Activated CD4-positive, CD25-positive, alpha-beta regulatory T cell treated with anti-CD3 and anti-CD28 coated beads, Interleukin-2, amount 50 U/mL, for 24 hours (primary cell): ENCODE data around the gene ZNF618.
"Not testable (repeated sequence)": the region's sequence is repeated elsewhere in the genome, so short reads cannot be mapped to it uniquely, and the experiment has no call there.

ENCODE experiments used
- ATAC-seq, 2 donors: fragments of 150-1000 bp; cut with Tn5 transposase; one replicate each; pipeline ENCODE4 v1.10.0; 2021; ENCODE audit warnings: mild to moderate bottlenecking in 1 of 2, moderate library complexity in 1 of 2

ZNF618 gene

GRCh38 chr9:114027863-114028465 is 151.9 kb downstream of the ZNF618 start:
- no peak for ATAC-seq

- no peak for ATAC-seq
Observed at GRCh38 chr9:114028646-114029045, 152.5 kb downstream of the ZNF618 start.

DNA sequence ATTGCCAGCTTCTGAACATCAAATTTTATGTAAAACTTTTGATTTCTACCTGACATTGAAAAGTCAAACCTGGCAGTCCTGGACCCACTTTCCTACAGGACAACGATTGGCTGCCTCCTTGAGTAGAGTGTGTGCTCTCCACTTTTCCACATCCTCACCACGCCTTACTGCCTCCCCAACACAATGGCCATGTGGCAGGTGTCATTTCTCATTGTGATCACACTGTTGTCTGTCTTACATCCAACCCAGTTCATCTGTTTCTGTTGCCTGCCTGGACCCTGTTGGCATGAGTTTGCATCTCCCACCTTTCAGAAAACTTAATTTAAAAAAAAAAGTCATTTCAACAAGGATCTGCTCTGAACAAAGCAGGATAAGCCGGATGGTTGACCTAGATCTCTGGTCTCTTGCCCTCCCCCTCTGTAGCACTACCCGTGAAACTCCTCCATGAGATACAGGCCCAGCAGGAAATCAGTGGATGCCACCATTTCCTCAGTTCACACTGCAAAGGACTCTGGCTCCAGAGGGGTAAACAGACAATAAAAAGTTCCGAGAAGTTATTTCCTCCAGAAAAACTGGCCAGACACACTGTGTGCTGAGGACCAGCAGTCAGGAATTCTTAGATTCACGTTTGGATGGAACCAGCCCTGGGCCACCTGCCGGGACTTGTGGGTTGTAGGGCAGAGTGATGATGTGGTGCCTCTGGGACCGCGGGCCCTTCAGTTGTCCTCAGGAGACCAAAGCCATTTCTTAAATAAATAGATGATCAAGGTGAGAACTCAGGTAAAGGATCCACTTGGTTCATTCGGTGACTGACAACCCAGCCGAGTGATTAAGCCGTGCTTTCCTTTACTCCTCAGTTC is 153.4 kb downstream of the ZNF618 start:
- no peak for ATAC-seq

DNA sequence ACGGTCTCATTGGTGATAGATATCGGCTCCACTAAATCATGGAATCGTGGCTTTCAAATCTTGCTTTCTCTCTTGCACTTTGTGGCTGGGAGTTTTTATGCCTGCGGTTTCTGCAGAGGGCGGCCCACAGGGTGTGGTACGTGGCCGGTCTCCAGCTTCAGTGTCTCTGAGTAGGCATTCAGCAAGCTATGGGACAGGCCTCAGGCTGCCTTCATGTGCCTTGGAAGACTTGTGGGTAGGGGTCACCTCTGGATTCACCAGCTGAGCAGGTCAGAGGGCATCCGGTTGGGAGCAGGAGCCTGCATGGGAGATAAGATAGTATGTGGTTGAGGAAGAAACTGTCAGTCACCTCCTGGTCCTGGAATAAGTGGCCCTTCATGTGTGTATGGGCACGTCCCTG is 154.3 kb downstream of the ZNF618 start:
- ATAC-seq: no peak

DNA sequence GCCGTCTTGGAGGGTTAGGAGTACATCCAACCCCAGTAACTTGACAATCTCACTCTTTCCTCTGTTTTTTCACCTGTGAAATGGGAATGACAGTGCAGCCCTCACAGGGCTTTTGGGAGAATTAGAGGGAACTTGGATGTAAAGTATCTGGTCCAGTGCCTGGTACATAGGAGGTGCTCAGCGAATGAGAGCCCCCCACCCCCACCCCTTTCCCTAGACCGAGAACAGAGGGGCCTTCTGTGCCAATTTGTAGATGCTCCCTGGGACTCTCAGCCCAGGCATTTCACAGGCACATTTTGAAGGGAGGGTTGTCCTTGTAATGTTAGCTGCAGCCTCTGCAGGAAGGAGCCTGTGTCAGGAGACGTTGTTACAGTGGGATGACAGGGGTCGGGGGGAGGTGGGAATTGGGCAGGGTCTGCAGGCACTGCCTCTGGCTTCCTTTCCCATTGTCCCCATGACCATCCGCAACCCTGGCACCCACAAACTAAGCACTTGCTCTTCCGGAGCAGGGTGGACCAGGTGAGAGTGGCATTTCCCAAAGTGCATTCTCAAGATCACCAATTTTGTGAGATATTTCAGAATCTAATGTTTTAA is 155.0 kb downstream of the ZNF618 start:
- ATAC-seq: no peak

DNA sequence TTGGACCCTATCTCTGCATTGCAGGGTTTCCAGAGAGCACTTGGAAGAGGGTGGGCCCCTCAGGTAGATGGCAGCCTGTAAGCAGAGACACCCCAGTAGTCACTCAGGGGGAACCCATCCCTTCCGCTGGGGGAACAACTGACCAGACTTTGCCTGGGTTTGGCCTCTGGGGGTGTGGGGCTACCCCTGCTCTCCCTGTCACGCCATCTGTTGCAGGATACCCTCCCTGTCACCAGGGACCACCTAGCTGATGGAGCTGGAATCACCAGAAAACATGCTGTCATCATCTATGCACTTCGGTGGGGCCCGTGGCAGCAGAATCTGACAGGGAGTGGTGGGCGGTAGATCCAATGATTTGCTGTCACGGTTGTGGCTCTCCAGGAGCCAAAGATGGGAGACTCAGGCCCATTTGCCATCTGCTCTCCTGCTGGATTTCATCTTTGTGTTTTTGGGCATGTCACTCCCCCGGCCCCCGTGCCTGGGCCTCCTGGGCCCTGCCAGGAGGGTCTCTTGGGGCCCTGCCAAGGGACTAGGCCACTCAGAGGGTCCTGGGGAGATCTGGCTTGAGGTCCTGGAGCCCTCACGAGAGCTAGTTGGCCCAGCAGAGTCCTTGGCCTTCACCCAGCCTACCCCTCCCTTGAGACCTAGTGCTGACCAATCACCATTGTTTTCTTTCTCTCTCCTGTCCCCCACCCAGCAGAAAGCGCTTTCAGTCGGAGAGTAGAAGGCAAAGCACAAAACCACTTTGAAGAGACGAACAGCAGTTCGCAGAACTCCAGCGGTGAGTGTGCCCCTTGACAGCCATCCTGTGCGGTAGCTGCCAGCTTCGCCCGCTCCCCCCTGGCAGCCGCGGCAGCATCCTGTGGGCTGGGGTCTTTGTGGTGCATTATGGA is 156.1 kb downstream of the ZNF618 start:
- ATAC-seq: no peak

DNA sequence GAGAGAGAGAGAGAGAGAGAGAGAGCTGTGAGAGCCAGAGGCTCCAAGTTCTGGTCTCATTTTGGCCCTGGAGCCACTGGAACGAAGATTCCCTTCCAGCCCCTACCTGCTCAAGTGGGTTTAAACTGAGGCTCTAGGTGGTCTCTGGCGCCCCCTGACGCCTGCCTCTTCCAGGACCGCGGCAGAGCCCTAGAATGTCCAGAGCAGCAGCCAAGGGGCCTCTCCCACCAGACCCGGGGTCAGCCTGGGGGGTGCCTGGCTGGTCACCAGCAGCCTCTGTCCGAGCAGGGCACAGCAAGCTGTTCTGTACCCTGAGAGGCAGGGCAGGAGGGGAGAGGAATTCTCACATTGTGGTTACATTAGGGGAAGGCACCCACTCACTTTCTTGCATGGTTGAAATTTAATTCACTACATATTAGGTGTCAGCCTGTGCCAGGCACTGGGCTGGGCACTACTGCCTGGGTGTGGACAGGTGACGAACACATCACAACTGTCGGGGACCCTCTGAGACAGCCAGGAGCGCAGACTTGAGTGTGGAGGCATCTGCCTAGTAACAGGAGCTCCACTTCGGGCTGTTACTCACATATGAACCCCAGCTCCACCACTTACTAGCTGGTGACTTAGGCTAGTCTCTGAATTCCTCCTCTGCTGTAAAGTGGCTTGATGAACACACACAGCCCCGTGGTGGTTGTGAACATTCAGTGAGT is 157.4 kb downstream of the ZNF618 start:
- no peak for ATAC-seq

- ATAC-seq: no peak
Observed at GRCh38 chr9:114034196-114034595, 158.1 kb downstream of the ZNF618 start.

DNA sequence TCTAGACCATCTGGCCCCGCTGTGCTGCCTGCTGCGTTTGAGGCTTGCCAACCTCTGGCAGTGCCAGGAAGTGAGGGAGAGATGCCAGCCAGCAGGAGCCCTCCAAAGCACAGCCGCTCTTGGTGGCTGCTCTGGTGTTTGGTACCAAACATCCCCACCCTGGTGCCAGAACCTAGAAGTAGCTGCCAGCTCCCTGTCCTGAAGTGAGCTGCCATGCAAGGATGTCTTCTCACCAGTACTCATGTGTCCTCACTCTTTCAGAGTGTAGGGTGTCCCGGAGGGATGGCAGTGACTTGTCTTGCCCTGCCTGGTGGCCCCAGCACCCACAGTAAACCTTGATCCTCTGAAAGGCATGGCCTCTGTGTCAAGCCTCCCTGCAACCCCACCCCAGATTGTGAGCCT is 158.6 kb downstream of the ZNF618 start:
- ATAC-seq: no peak

- no peak for ATAC-seq
Observed at GRCh38 chr9:114035221-114035844, 159.2 kb downstream of the ZNF618 start.

DNA sequence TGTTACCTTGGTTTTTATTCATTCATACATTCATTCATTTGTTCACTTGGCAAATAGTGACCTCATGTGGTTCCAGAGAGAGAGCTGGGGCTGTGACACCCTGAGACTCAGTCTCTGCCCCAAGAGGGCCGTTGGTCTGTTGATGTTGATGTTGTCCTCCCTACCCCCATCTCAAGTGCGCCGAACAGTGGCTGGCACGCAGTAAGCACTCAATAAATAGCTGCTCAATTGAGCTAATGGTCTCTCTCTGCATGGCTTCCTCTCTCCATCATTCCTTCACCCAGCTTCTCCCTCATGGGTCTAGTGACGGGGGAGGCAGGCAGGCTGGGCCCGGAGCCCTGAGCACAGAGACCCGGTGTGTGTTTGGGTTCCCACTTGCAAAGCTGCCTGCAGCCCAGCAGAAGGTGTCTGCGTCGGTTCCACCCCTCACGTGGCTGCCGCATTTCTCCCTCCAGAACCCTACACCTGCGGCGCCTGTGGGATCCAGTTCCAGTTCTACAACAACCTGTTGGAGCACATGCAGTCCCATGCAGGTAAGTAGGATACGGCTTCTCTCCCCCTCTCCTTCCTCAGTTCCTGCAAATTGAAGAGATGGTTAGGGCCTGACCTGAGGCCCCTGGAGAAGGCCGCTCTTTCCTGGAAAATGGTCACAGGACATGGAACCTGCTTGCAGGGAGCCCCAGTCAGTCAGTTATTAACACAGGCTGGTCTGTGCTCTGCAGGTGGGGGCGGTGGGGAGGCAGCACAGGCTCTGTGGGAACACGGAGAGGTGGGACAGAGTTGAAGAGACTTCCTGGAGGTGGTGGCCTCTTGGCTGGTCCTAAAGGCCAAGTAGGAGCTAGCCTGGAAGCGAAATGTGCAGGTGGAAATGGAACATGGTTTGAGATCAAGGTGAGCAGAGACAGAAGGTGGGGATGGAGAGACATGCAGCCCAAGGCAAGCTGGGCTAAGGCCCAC is 160.0 kb downstream of the ZNF618 start:
- no peak for ATAC-seq

DNA sequence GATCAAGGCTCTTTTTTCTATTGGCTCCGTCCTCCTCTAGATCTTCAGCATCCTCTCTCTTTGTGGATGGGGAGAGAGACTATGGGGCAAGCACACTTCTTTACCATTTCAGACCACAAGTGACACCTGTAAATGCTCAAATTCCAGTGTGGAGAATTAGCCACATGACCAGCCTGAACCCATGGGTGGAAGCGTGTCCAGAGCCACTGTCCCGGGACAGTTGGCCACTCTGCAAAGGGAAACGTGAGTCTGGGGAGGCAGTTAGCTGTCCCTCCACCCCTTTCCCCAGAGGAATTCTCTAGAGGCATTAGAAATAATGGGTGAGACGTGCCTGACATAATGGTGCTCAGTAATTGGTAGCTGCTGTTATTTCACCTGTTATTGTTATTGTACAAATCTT is 161.1 kb downstream of the ZNF618 start:
- no peak for ATAC-seq

- no peak for ATAC-seq
Observed at GRCh38 chr9:114037961-114038723, 162.0 kb downstream of the ZNF618 start.

DNA sequence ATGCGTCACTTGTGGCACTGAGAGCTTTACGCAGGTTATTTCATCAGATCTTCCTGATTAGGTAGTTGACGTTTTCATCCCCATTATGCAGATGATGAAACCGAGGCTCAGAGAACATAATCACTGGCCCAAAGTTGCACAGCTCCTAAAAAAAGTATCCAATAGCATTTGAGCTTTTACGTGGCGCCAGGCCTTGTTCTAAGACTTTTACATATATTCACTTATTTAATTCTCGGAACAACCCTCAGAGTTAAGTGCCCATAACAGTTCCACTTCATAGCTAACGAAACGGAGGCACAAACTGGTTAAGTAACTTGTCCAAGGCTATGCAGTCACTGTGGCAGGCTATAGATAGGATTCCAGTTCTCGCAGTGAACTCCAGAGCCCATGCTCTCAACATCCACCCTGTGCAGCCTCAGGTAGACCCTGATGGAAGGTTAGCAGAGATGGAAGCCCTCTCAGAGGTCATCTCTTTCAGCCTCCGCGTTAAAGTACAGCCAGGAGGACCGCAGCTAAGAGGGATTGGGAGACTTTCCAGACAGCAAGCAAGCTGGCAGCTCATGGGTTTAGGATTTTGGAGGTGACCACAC is 162.7 kb downstream of the ZNF618 start:
- no peak for ATAC-seq

GRCh38 chr9:114039484-114039883 is 163.4 kb downstream of the ZNF618 start:
- no peak for ATAC-seq

DNA sequence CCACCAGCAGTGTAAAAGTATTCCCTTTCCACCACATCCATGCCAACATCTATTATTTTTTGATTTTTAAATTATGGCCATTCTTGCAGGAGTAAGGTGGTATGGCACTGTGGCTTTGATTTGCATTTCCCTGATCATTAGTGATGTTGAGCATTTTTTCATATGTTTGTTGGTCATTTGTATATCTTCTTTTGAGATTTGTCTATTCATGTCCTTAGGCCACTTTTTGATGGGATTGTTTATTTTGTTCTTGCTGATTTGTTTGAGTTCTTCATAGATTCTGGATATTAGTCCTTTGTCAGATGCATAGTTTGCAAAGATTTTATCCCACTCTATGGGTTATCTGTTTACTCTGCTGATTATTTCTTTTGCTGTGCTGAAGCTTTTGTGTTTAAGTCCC is 167.6 kb downstream of the ZNF618 start:
- ATAC-seq: not testable (repeated sequence)

DNA sequence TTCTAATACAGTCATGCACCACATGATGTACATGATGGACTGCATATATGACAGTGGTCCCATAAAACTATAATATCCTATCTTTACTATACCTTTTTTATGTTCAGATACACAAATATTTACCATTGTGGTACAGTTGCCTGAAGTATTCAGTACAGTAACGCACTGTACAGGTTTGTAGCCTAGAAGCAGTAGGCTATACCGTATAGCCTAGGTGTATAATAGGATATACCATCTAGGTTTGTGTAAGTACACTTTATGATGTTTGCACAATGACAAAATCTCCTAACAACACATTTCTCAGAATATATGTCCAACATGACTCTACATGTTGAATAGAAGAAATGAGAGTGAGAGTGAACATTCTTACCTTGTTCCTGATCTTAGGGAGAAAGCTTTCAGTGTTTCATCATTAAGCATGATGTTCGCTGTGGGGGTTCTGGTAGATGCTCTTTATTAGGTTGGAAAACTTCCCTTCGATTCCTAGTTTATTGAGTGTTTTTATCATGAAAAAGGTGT is 170.2 kb downstream of the ZNF618 start:
- ATAC-seq: no peak

- ATAC-seq: no peak
Observed at GRCh38 chr9:114046875-114047274, 170.8 kb downstream of the ZNF618 start.

DNA sequence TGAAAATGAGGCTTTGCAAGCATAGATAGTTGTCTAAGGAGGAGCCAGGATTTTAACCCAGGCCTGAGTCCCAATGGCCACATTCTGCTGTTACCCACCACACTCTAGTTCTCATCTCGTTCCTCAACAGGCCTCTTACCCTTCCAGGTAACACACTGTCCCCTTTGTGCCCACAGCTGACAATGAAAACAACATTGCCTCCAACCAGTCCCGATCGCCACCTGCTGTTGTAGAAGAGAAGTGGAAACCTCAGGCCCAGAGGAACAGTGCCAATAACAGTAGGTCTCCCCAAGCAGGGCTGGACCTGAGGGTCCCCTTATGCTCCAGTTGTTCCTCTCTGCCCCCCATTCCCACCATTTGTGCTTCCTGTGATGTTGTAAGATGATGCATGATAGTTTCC is 171.6 kb downstream of the ZNF618 start:
- ATAC-seq: no peak
